H9 (cell line): Measurements from ENCODE around the gene F10. TPM values are rescaled to one million over a fixed set of nuclear protein-coding genes. Genes with fewer than 3 reads are reported as not detected.

Experiments
- DNase-seq: peaks from one replicate; pipeline ENCODE4 v3.0.0-alpha.2; 2017
- H2AFZ ChIP-seq: one replicate; pipeline ENCODE4 v1.6.1; 2013; ENCODE audit warnings: mild to moderate bottlenecking, low read length, control low read depth, moderate library complexity
- H2AK5ac ChIP-seq: 2 replicates; pipeline ENCODE4 v1.6.1; 2013; ENCODE audit warnings: low read length, control low read depth, mixed read lengths; ENCODE audit not compliant: insufficient read length
- H2BK120ac ChIP-seq: one replicate; pipeline ENCODE4 v1.6.1; 2013; ENCODE audit warnings: low read depth, mild to moderate bottlenecking, low read length, control low read depth, inconsistent platforms; ENCODE audit not compliant: poor library complexity, severe bottlenecking
- H2BK12ac ChIP-seq: 2 replicates; pipeline ENCODE4 v1.6.1; 2013; ENCODE audit warnings: low read length, control low read depth, mixed read lengths, low read depth; ENCODE audit not compliant: insufficient read length
- H2BK15ac ChIP-seq: 2 replicates; pipeline ENCODE4 v1.6.1; 2013; ENCODE audit warnings: low read depth, low read length, control low read depth
- H2BK20ac ChIP-seq: one replicate; pipeline ENCODE4 v1.6.1; 2013; ENCODE audit warnings: low read depth, mild to moderate bottlenecking, low read length, control low read depth, inconsistent platforms; ENCODE audit not compliant: poor library complexity, severe bottlenecking
- H2BK5ac ChIP-seq: 2 replicates; pipeline ENCODE4 v1.6.1; 2013; ENCODE audit warnings: low read length, control low read depth, mixed read lengths; ENCODE audit not compliant: insufficient read length
- H3K14ac ChIP-seq: 2 replicates; pipeline ENCODE4 v1.6.1; 2013; ENCODE audit warnings: low read length, control low read depth; ENCODE audit not compliant: insufficient read depth
- H3K18ac ChIP-seq: 2 replicates; pipeline ENCODE4 v1.6.1; 2013; ENCODE audit warnings: low read depth, mild to moderate bottlenecking, mixed read lengths, low read length, control low read depth; ENCODE audit not compliant: insufficient read length
- H3K23ac ChIP-seq: 2 replicates; pipeline ENCODE4 v1.6.1; 2013; ENCODE audit warnings: low read length, control low read depth, mixed read lengths, low read depth; ENCODE audit not compliant: insufficient read length
- H3K23me2 ChIP-seq: 2 replicates; pipeline ENCODE4 v1.6.1; 2013; ENCODE audit warnings: low read depth, mild to moderate bottlenecking, mixed read lengths, low read length, control low read depth; ENCODE audit not compliant: insufficient read length, poor library complexity, severe bottlenecking
- H3K27ac ChIP-seq: 2 replicates; pipeline ENCODE4 v1.5.1; 2013; ENCODE audit warnings: low read length, control low read depth, mixed read lengths, low read depth; ENCODE audit not compliant: insufficient read length
- H3K27me3 ChIP-seq: 2 replicates; pipeline ENCODE4 v1.6.1; 2013; ENCODE audit warnings: low read length, control low read depth, inconsistent platforms; ENCODE audit not compliant: insufficient read depth
- H3K4ac ChIP-seq: 2 replicates; pipeline ENCODE4 v1.6.1; 2013; ENCODE audit warnings: low read depth, mild to moderate bottlenecking, control low read depth, inconsistent platforms, low read length, moderate library complexity
- H3K4me1 ChIP-seq: 2 replicates; pipeline ENCODE4 v1.6.1; 2013; ENCODE audit warnings: low read length, control low read depth, inconsistent platforms; ENCODE audit not compliant: insufficient read depth
- H3K4me2 ChIP-seq: 2 replicates; pipeline ENCODE4 v1.6.1; 2013; ENCODE audit warnings: low read length, control low read depth, mixed read lengths; ENCODE audit not compliant: insufficient read length, insufficient read depth
- H3K56ac ChIP-seq: 2 replicates; pipeline ENCODE4 v1.6.1; 2013; ENCODE audit warnings: low read depth, mild to moderate bottlenecking, mixed read lengths, low read length, control low read depth; ENCODE audit not compliant: insufficient read length
- H3K79me1 ChIP-seq: 2 replicates; pipeline ENCODE4 v1.6.1; 2013; ENCODE audit warnings: low read depth, mild to moderate bottlenecking, moderate library complexity, low read length, control low read depth, inconsistent platforms; ENCODE audit not compliant: insufficient read depth, poor library complexity, severe bottlenecking
- H3K79me2 ChIP-seq: 2 replicates; pipeline ENCODE4 v1.6.1; 2013; ENCODE audit warnings: low read length, control low read depth, inconsistent platforms; ENCODE audit not compliant: insufficient read depth
- H3K9ac ChIP-seq: 2 replicates; pipeline ENCODE4 v1.6.1; 2013; ENCODE audit warnings: low read length, control low read depth, mixed read lengths; ENCODE audit not compliant: insufficient read length; ENCODE audit errors: extremely low read depth
- H3K9me3 ChIP-seq: one replicate; pipeline ENCODE4 v1.6.1; 2013; ENCODE audit warnings: low read depth, low read length, inconsistent platforms; ENCODE audit not compliant: control insufficient read depth
- H3T11ph ChIP-seq: one replicate; pipeline ENCODE4 v1.6.1; 2013; ENCODE audit warnings: mild to moderate bottlenecking, low read length, control low read depth, inconsistent platforms
- H4K20me1 ChIP-seq: one replicate; pipeline ENCODE4 v1.6.1; 2013; ENCODE audit not compliant: control insufficient read depth, insufficient read length, insufficient read depth
- H4K5ac ChIP-seq: 2 replicates; pipeline ENCODE4 v1.6.1; 2013; ENCODE audit warnings: low read depth, mild to moderate bottlenecking, mixed read lengths, low read length, control low read depth; ENCODE audit not compliant: insufficient read length
- H4K8ac ChIP-seq: replicated peaks from 2 replicates; pipeline ENCODE4 v1.6.1; 2013; ENCODE audit warnings: low read length, control low read depth, mixed read lengths, low read depth; ENCODE audit not compliant: insufficient read length
- H4K91ac ChIP-seq: 2 replicates; pipeline ENCODE4 v1.6.1; 2013; ENCODE audit warnings: low read depth, mild to moderate bottlenecking, moderate library complexity, mixed read lengths, low read length, control low read depth; ENCODE audit not compliant: insufficient read length
- H3K27ac Mint-ChIP-seq, 3 experiments: 2 replicates in 2 of 3; 3 replicates in 1 of 3; pipeline ENCODE4 v1.8.0; 2020 to 2021; ENCODE audit warnings: mixed read lengths in 3 of 3, mild to moderate bottlenecking in 1 of 3, moderate library complexity in 1 of 3
- H3K27me3 Mint-ChIP-seq: 2 replicates; pipeline ENCODE4 v1.8.0; 2021; ENCODE audit warnings: low read depth, mild to moderate bottlenecking, moderate library complexity, mixed read lengths
- H3K36me3 Mint-ChIP-seq, 3 experiments: 2 replicates in 2 of 3; 3 replicates in 1 of 3; pipeline ENCODE4 v1.8.0; 2020 to 2021; ENCODE audit warnings: low read depth in 3 of 3, mixed read lengths in 3 of 3; ENCODE audit not compliant: insufficient read depth in 1 of 3
- H3K4me1 Mint-ChIP-seq, 2 experiments: 2 replicates each; pipeline ENCODE4 v1.8.0; 2020; ENCODE audit warnings: mixed read lengths in 2 of 2
- H3K4me3 Mint-ChIP-seq, 2 experiments: 2 replicates in 1 of 2; 3 replicates in 1 of 2; pipeline ENCODE4 v1.8.0; 2020 to 2021; ENCODE audit warnings: mild to moderate bottlenecking in 2 of 2, mixed read lengths in 2 of 2, moderate library complexity in 1 of 2
- H3K9me3 Mint-ChIP-seq, 2 experiments: 2 replicates in 1 of 2; 3 replicates in 1 of 2; pipeline ENCODE4 v1.8.0; 2020; ENCODE audit warnings: mild to moderate bottlenecking in 2 of 2, mixed read lengths in 2 of 2, moderate library complexity in 1 of 2
- WGBS: extraction: QIAGEN DNeasy Blood & Tissue Kit; methylation state at CpG from one replicate; pipeline ENCODE4 v1.1.7; 2013; ENCODE audit warnings: missing lambda C conversion rate, low lambda C conversion rate, mixed read lengths; ENCODE audit not compliant: insufficient read length; ENCODE audit errors: extremely low coverage; 5-methylcytosine and 5-hydroxymethylcytosine counted together
- total RNA-seq: library from RNA; stranded (reverse); gene quantifications from 2 replicates; pipeline ENCODE4 v1.2.1, GENCODE V29; 2021
- TF ChIP-seq, protein P1 (sequence below): fragments of 200-600 bp; sonication (generic); conservative IDR thresholded peaks from 3 replicates; pipeline ENCODE4 v1.8.0; 2021; ENCODE audit warnings: antibody characterized with exemption, mild to moderate bottlenecking

The F10 gene
- total RNA-seq, 1 experiment from 2014 or later: 1.7 TPM

DNA sequence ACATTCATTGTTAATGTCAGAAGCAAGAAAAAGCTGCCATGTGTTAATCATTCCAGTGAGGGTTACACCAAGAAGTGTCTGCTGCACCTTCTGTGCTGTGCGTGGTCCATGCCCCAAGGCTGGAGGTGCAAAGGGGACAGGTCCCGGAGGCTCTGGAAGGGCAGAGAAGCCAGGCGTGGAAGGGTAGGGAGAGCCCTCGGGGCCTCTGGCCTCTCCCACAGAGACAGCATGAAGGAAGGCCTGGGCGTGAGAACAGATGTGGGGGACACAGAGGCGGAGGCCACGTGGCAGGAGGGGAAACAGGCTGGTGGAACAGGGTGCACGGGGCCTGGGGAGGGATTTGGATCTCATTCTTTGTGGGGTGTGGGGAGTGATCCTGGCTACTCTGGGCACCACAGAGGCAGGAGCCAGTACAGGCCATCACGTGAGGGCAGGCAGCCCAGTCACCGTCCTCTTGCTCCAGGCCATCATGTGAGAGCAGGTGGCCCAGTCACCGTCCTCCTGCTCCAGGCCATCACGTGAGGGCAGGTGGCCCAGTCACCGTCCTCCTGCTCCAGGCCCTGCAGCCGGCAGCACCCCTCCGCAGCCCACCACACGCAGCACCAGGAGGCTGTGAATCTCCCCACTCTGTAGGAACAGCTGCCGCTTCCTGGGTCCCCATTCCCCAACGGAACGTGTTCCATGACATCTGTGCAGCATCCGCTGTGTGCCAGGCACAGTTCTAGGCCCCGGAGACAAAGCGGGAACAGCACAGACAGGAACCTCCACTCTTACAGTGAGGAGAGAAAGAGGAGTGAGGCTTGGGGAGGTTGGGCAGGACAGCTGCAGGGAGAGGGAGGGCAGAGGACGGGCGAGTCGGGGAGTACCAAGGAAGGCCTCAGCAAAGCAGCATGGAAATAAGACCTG lies 27.2 kb upstream of the F10 start:
- Histone ChIP-seq H2AK5ac (no peak overlapping the region), H3K14ac (no peak overlapping the region; the same call in 1 of the 2 replicates), H3K23ac (no peak overlapping the region), H3K4me1 (no peaks in the 10 kb centered on the region), H2BK120ac (no peak overlapping the region), H3K27ac (no peak overlapping the region), H3K79me1 (no peaks in the 10 kb centered on the region), H3K9me3 (no peaks in the 10 kb centered on the region), H4K5ac (no peak overlapping the region), H2BK5ac (no peak overlapping the region), H3K9ac (no peak overlapping the region), H2BK20ac (no peak overlapping the region), H4K20me1 (peaks cover 2% of the 10 kb centered on the region), H4K91ac (no peak overlapping the region), H2BK12ac (no peak overlapping the region), H3K23me2 (no peaks in the 10 kb centered on the region), H3K4me2 (no peak overlapping the region), H3T11ph (no peak overlapping the region), H3K4ac (no peak overlapping the region), H3K56ac (no peak overlapping the region), H3K18ac (peak overlapping the region; percentile 14), H2BK15ac (no peak overlapping the region), H4K8ac (no peak overlapping the region), H3K27me3 (no peaks in the 10 kb centered on the region), H2AFZ (no peak overlapping the region), H3K79me2 (no peaks in the 10 kb centered on the region)
- TF ChIP-seq, protein P1, sequence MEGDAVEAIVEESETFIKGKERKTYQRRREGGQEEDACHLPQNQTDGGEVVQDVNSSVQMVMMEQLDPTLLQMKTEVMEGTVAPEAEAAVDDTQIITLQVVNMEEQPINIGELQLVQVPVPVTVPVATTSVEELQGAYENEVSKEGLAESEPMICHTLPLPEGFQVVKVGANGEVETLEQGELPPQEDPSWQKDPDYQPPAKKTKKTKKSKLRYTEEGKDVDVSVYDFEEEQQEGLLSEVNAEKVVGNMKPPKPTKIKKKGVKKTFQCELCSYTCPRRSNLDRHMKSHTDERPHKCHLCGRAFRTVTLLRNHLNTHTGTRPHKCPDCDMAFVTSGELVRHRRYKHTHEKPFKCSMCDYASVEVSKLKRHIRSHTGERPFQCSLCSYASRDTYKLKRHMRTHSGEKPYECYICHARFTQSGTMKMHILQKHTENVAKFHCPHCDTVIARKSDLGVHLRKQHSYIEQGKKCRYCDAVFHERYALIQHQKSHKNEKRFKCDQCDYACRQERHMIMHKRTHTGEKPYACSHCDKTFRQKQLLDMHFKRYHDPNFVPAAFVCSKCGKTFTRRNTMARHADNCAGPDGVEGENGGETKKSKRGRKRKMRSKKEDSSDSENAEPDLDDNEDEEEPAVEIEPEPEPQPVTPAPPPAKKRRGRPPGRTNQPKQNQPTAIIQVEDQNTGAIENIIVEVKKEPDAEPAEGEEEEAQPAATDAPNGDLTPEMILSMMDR: no peak
- no peaks in the 10 kb centered on the region; the same call in none of the 2 replicates for H3K27me3 Mint-ChIP-seq
- peak overlapping the region; percentile 50 to 59 (median 57); a peak in 4 of 7 replicates for H3K27ac Mint-ChIP-seq
- peaks cover 12 to 18% of the 10 kb centered on the region in 2 experiments for H3K4me1 Mint-ChIP-seq
- no peak for DNase-seq
- no peak overlapping the region; a peak in 1 of 5 replicates for H3K4me3 Mint-ChIP-seq
- no CpG with 5 or more reads among the region's 25 CpGs for WGBS
- H3K9me3 Mint-ChIP-seq: no peaks in the 10 kb centered on the region
- no peaks in the 10 kb centered on the region; a peak in 1 of 7 replicates for H3K36me3 Mint-ChIP-seq
